Measurements from ENCODE around the gene PLEKHM3. TPM values are rescaled to one million over a fixed set of nuclear protein-coding genes. Genes with fewer than 3 reads are reported as not detected.

The PLEKHM3 gene
- polyA plus RNA-seq, 1 donor (not counting 4 experiments of a cell fraction or from before 2014, with no cell fraction given), result 2.9 TPM

DNA sequence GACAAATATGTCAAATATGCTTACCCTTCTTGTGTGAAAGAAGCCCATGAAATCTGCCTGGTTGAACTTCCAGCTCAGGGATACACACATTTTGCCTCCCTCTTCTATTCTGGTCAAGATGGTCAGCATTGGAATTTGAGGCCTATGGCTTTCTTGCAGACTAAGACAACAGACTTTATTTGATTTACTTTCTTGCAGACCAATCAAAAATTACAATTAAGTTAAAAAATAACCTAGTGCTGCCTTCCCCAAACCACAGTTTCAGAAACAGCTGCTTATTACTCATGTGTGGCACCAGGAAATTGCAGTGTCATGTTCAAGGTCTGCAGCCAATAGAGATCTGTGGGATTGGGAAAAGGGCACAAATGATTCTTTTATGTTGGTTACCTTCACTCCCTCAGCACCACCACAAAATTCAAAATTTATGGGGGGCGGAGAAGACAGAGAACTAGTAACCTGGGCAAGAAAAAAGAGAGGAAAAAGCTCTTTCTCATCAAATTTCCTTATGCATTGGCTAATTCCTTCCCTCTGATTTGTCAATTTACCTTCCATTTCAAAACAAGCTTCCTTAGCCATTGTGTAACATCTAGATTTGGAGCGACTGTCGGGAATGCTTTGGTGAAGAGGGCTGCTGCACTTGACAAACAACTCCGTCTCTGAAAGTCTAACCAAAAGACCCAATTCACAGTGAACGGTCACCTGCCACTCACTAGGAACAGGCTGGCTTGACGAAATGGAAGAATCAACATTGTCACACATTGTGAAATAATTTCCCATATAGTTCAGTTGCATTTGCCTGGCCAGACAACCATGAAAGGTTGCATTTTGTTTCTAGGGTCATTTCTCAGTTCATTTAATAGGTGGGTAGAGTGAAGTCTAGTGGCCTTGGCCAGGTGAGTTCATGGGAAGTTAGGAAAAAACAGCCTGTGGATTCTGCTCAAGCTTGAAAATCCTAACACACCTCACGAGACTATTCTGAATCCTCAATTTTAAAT lies 155.2 kb downstream of the PLEKHM3 start:
- H4K20me1 ChIP-seq (ENCODE audit: control insufficient read depth, extremely low read depth, insufficient read depth, low read length), result no peaks in the 10 kb centered on the region
- no peak overlapping the region for H3K27ac ChIP-seq (ENCODE audit: control insufficient read depth, insufficient read depth, low read length)
- no peak overlapping the region for H3K4me3 ChIP-seq (ENCODE audit: control insufficient read depth in 2 of 3, extremely low read depth in 1 of 3, insufficient read depth in 2 of 3, low read depth in 1 of 3, low read length in 3 of 3)
- no peaks in the 10 kb centered on the region for H3K27me3 ChIP-seq (ENCODE audit: control insufficient read depth, extremely low read depth, insufficient read depth, low read length)
- H3K4me2 ChIP-seq (ENCODE audit: control insufficient read depth, extremely low read depth, insufficient read depth, low read depth, low read length), result no peak overlapping the region
- TF ChIP-seq EZH2 (IDR thresholded peaks at IDR 0.05; ENCODE audit: low read length), result no peak
- TF ChIP-seq, protein P1, sequence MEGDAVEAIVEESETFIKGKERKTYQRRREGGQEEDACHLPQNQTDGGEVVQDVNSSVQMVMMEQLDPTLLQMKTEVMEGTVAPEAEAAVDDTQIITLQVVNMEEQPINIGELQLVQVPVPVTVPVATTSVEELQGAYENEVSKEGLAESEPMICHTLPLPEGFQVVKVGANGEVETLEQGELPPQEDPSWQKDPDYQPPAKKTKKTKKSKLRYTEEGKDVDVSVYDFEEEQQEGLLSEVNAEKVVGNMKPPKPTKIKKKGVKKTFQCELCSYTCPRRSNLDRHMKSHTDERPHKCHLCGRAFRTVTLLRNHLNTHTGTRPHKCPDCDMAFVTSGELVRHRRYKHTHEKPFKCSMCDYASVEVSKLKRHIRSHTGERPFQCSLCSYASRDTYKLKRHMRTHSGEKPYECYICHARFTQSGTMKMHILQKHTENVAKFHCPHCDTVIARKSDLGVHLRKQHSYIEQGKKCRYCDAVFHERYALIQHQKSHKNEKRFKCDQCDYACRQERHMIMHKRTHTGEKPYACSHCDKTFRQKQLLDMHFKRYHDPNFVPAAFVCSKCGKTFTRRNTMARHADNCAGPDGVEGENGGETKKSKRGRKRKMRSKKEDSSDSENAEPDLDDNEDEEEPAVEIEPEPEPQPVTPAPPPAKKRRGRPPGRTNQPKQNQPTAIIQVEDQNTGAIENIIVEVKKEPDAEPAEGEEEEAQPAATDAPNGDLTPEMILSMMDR (optimal IDR thresholded peaks at IDR 0.05 in 1 of 3, IDR thresholded peaks at IDR 0.05 in 1 of 3, conservative IDR thresholded peaks at IDR 0.05 in 1 of 3; ENCODE audit: extremely low read depth in 1 of 3, insufficient read depth in 2 of 3, low read length in 3 of 3), result no peak
- no peaks in the 10 kb centered on the region for H3K79me2 ChIP-seq (ENCODE audit: control insufficient read depth, insufficient read depth, low read length)
- no peak overlapping the region for H3K9ac ChIP-seq (ENCODE audit: control insufficient read depth, extremely low read depth, insufficient read depth, low read length)
- H3K4me1 ChIP-seq (ENCODE audit: control insufficient read depth, extremely low read depth, insufficient read depth, low read length), result peaks cover 11% of the 10 kb centered on the region
- FAIRE-seq (no peak), DNase-seq (ENCODE audit: low read depth, low spot score) (no peak)
- no peaks in the 10 kb centered on the region for H3K9me1 ChIP-seq (ENCODE audit: control insufficient read depth, extremely low read depth, insufficient read depth, low read length)
- no peaks in the 10 kb centered on the region for H3K9me3 ChIP-seq (ENCODE audit: control insufficient read depth, low read depth, low read length)
- no peak overlapping the region for H2AFZ ChIP-seq (ENCODE audit: control insufficient read depth, low read length)
- no peaks in the 10 kb centered on the region for H3K36me3 ChIP-seq (ENCODE audit: control insufficient read depth in 2 of 2, extremely low read depth in 1 of 2, insufficient read depth in 2 of 2, low read length in 2 of 2)
- dilution Hi-C loops (cut with MboI; ENCODE audit: extremely low pct_ligation_motif_present, low sequenced_read_pairs), result no loop called here

DNA sequence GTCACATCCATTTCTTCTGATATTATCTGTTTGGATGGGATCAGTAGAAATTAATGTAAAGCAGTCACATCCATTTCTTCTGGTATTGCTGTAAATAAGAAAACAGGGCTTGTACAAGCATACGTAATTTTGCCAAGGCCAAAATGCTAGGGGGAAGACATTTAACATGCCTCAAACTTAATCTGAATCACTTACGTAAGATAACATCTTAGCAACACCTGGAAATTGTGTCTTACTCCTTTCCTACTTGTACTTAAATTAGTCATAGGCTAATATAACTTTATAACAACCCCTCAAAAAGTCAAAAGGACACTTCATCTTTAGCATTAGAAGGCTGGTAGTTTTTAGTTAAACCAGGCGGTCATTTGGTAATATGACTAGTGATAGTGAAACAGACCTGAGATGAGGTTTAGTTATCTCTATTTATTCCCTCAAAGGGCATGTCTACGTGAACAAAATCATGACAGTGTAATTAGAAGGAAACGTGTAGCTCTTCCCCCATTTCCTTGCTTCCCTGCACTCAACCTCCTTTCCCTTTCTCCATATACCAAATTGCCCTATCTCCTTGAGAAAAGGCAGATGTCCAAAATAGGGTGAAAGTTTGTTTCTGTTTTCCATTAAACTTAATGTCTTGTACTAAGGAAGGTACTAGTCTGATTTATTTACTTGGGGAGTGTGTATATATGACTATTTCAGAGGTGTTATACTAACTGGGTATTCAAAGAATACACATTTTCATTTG lies 156.3 kb downstream of the PLEKHM3 start:
- dilution Hi-C loops (cut with MboI; ENCODE audit: extremely low pct_ligation_motif_present, low sequenced_read_pairs), result no loop called here
- H2AFZ ChIP-seq (ENCODE audit: control insufficient read depth, low read length), result no peak overlapping the region
- H3K4me3 ChIP-seq (ENCODE audit: control insufficient read depth in 2 of 3, extremely low read depth in 1 of 3, insufficient read depth in 2 of 3, low read depth in 1 of 3, low read length in 3 of 3), result no peak overlapping the region
- no peak overlapping the region for H3K27ac ChIP-seq (ENCODE audit: control insufficient read depth, insufficient read depth, low read length)
- H3K9ac ChIP-seq (ENCODE audit: control insufficient read depth, extremely low read depth, insufficient read depth, low read length), result no peak overlapping the region
- no peaks in the 10 kb centered on the region for H3K9me3 ChIP-seq (ENCODE audit: control insufficient read depth, low read depth, low read length)
- H3K79me2 ChIP-seq (ENCODE audit: control insufficient read depth, insufficient read depth, low read length), result no peaks in the 10 kb centered on the region
- no peak for TF ChIP-seq EZH2 (IDR thresholded peaks at IDR 0.05; ENCODE audit: low read length)
- TF ChIP-seq, protein P1 (optimal IDR thresholded peaks at IDR 0.05 in 1 of 3, IDR thresholded peaks at IDR 0.05 in 1 of 3, conservative IDR thresholded peaks at IDR 0.05 in 1 of 3; ENCODE audit: extremely low read depth in 1 of 3, insufficient read depth in 2 of 3, low read length in 3 of 3), result no peak
- no peaks in the 10 kb centered on the region for H4K20me1 ChIP-seq (ENCODE audit: control insufficient read depth, extremely low read depth, insufficient read depth, low read length)
- FAIRE-seq (no peak), DNase-seq (ENCODE audit: low read depth, low spot score) (no peak)
- no peaks in the 10 kb centered on the region for H3K9me1 ChIP-seq (ENCODE audit: control insufficient read depth, extremely low read depth, insufficient read depth, low read length)
- H3K36me3 ChIP-seq (ENCODE audit: control insufficient read depth in 2 of 2, extremely low read depth in 1 of 2, insufficient read depth in 2 of 2, low read length in 2 of 2), result no peaks in the 10 kb centered on the region
- H3K27me3 ChIP-seq (ENCODE audit: control insufficient read depth, extremely low read depth, insufficient read depth, low read length), result no peaks in the 10 kb centered on the region
- H3K4me2 ChIP-seq (ENCODE audit: control insufficient read depth, extremely low read depth, insufficient read depth, low read depth, low read length), result no peak overlapping the region
- peaks cover 11% of the 10 kb centered on the region for H3K4me1 ChIP-seq (ENCODE audit: control insufficient read depth, extremely low read depth, insufficient read depth, low read length)

Data from keratinocyte (primary cell).